ENCODE data around the gene ANKRD33B.

Gene ANKRD33B

DNA sequence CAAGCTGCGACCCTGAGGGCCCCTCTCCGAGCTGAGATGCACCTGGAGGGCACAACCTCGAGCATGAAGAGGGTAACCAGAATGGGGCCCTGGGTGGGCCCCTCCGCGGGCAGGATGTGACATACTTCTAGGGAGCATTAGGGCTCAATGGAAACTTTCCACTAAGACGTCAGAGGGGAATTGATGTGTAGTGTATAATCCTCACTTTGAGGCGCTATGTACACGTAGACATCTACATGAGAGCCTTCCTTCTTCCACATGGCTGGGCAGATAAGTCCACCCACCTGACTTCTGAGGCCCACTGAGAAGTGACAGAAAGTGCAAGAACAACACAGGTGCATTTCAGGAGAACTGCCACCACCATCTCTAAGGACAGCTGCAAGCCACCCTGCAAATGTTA lies 136.1 kb downstream of the ANKRD33B start:
- DNase-seq (ENCODE audit: low read depth) = no peak

DNA sequence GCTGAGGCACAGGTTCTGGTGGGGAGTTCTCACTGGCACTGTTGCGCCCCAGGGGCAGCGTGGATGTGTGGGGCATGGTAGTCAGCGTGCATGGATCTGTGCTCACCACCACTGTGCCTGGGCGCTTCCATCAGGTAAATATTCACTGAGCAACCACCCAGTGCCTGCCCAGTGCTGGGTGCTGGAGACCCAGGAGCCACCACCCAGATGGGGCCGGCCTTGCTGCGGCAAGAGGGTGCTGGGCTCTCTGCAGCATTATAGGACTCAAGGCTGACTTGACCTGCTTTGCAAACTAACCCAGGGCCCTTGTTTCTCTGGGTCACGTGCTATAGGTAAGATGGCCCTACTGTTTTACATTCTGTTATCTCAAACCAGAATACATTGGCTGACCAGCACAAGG lies 136.6 kb downstream of the ANKRD33B start:
- no peak for DNase-seq (ENCODE audit: low read depth)

DNA sequence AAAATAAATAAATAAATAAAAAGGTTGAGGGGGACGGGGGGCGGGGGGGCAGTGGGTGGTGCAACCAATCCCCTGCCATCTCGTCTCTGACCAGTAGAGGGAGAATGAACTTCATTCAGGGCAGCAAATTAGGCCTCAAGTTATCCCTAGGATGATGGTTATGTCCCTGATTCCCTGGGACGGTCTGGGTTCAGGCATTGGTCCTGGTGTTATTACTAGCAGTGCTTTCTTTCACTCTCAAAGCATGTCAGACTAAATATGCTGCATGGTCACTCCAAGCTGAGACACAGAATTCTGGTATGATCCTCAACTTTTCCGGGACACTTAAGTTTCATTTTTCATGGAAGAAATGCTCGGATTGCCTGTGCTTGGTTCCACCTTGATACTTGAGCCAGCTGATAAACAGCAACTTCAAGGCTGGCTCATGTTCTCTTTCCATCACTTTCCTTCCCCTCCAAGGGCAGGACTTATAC lies 137.7 kb downstream of the ANKRD33B start:
- DNase-seq (ENCODE audit: low read depth) = no peak

DNA sequence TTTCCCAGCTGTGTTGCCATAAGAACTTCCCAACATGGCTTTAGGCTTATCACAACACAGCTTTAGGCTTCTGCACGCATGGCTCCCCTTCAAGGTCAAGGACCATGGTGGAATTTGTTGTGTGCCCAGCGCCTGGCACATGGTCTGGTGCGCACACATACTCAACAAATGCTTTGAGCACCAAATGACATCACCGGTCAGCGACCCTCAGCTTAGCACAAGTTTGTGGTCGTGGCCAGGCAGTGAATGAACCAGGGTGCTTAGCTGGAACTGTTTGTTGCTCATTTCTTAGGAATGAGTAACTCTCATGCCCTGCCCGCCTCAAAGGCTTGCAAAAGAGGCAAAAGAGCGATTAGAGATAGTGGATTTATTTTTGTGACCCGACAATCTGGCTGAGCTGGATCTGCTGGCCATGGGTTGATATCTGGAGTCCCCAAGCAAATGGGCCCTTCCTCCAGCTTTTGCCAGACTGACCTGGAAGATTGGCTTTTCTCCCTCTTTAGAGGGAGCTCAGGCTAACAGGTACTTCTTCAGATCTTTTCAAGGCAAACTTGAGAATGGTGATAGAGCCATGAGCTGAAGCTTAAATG lies 138.3 kb downstream of the ANKRD33B start:
- DNase-seq (ENCODE audit: low read depth) = peak; percentile 62

DNA sequence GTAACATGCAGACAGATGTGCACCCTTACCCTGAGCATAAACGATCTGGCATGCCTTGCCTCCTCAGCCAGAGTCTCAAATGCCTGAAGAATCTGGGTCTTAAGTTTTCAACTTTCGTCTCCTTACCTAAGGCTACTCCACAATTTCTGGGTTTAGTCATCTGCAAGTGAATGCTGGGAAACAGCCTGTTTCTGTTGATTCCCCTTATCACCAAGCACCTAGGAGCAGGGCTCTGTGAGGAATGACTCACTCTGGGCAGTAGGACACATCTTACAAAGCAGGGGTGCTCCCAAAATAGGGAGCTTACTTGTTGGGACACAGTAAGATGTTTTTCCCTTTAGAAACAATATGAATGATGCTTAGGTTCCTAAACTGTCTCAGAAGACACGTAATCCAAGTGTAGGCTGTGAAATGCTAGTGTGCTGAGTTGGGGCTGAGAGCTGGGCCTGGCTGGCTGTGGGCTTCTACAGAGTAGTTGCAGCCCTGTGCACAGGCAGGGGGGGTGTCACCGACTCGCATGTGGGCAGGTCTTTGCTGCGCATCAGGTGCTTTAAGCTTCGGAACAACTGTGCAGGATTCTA lies 139.1 kb downstream of the ANKRD33B start:
- no peak for DNase-seq (ENCODE audit: low read depth)

DNA sequence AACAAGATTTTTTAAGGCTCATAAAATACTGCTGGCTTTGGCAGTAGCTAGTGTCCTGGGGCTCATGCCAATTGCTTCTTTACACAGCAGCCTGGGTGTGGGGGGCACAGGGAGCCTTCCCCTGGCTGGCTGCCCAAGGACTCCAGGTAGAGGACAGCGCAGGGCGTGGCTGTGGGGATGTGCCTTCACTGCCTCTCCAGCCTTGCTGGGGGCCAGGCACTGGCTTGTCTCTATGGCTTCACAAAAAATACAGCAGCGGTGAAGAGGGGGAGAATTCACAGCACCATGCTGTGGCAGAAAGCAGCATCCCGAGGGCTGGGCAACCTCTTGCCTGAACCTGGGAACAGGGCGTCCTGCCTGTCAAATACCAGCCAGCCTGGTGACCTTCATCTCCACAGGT lies 139.8 kb downstream of the ANKRD33B start:
- no peak for DNase-seq (ENCODE audit: low read depth)

DNA sequence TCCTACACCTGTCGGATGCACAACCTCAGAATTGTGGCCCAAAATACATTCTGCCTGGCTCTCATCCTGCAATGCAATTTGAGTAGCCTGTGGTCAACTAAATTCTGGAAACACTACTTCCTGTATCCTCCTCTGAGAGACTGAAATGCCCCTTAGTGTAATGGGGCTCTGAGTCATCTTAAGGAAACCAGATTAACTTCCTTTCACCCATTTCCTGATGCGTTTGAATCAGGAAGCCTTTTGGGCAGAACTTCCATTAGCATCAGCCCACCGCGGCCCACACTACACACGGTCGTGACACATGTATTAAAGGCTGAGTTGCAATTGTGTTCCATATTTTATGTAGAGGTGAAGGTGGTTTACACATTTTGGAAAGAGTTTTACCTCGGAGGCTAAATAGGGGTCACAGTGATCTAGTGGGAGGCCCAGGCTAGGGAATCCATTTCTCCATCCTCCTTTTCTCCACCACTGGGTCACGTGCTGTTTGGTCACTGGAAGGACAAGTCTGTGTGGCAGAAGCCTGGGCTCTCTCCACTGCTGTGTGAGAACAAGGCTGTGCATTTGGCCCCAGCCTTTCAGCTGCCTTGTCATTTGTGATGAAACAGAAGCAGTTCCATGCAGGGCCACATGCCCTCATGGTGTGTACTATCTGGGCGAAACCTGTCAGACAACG lies 141.2 kb downstream of the ANKRD33B start:
- no peak for DNase-seq (ENCODE audit: low read depth)

DNA sequence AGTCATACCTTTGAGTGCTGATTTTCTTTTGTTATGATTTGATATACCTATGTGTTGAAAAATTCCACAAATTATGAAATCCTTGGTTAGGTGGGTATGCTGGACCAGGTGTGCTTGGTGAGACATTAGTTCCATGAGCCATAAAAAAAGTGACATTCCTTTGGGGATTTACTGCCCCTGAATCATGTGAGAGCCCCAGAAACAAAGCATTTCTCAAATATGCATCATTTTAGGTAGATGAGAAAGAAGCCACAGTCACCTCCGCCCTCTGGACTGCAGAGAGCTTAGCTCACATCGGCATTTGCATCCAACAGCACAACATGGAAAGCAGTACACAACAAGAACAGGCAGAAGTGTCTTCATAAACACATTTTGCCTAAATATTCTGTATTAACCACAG lies 141.9 kb downstream of the ANKRD33B start:
- DNase-seq (ENCODE audit: low read depth) = no peak

DNA sequence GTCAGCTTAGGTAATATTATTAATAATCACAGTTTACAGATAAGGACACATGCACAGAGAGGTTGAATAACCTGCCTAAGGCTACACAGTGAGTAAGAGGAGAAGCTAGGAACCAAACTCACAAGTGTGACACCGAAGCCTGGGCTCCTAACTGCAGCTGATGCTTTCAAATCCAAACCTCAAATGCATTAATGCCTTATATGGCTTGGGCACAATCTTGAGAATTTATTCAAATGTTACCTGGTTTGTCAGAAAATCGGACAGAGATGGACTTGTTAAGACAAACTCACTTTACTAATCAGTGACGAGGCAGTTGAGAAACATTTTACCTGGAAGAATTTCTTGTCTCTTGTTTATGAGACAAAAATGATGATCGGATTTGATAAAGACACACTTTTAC lies 142.5 kb downstream of the ANKRD33B start:
- DNase-seq (ENCODE audit: low read depth) = no peak

Data from fibroblast of the conjunctiva (primary cell).